GM18505 (cell line): ENCODE data around the gene B2M.

Experiments used
- ATAC-seq: cut with Tn5 transposase; IDR thresholded peaks from one replicate; pipeline ENCODE4 v1.9.1; 2021; ENCODE audit not compliant: unreplicated experiment
- POLR2A ChIP-seq: IDR thresholded peaks from 4 replicates; pipeline ENCODE4 v1.6.1; 2011; ENCODE audit warnings: borderline replicate concordance; ENCODE audit not compliant: insufficient read depth, insufficient read length; ENCODE audit errors: extremely low read depth

Gene B2M

DNA sequence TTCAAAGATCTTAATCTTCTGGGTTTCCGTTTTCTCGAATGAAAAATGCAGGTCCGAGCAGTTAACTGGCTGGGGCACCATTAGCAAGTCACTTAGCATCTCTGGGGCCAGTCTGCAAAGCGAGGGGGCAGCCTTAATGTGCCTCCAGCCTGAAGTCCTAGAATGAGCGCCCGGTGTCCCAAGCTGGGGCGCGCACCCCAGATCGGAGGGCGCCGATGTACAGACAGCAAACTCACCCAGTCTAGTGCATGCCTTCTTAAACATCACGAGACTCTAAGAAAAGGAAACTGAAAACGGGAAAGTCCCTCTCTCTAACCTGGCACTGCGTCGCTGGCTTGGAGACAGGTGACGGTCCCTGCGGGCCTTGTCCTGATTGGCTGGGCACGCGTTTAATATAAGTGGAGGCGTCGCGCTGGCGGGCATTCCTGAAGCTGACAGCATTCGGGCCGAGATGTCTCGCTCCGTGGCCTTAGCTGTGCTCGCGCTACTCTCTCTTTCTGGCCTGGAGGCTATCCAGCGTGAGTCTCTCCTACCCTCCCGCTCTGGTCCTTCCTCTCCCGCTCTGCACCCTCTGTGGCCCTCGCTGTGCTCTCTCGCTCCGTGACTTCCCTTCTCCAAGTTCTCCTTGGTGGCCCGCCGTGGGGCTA lies at the start of gene B2M, which contains the start of gene PATL2:
B2M (plus strand) TSS at position 422 of the 647 bp plus-strand sequence; CDS start at position 452, 30 bp downstream.
PATL2 (minus strand) TSS at position 228 of the 647 bp plus-strand sequence. CDS start 34,833 bp downstream, outside the sequence.
- peak; percentile 78 for ATAC-seq
- TF ChIP-seq POLR2A, result peak; percentile 100

DNA sequence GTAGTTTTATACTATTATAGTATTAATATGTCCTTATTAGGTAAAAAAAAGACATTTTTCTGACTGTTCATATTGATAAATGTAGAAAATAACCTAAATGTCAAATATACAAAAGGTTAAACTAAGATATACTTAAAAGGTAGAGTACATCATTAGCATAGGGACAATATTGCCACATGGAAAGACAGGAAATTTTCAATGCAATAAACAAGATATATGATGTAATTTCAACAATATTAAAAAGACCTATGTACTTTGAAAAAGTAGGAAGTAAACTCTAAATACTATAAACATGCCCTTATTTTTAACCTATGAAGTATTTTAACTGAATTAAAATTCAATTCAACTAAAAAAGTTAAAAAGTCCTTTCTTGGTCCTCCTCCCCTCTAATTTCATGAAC lies 49.7 kb upstream of the B2M start:
- no peak for TF ChIP-seq POLR2A
- ATAC-seq, result no peak

GRCh38 chr15:44662478-44663409 lies 48.6 kb upstream of the B2M start:
- ATAC-seq, result peak; percentile 53
- no peak for TF ChIP-seq POLR2A

DNA sequence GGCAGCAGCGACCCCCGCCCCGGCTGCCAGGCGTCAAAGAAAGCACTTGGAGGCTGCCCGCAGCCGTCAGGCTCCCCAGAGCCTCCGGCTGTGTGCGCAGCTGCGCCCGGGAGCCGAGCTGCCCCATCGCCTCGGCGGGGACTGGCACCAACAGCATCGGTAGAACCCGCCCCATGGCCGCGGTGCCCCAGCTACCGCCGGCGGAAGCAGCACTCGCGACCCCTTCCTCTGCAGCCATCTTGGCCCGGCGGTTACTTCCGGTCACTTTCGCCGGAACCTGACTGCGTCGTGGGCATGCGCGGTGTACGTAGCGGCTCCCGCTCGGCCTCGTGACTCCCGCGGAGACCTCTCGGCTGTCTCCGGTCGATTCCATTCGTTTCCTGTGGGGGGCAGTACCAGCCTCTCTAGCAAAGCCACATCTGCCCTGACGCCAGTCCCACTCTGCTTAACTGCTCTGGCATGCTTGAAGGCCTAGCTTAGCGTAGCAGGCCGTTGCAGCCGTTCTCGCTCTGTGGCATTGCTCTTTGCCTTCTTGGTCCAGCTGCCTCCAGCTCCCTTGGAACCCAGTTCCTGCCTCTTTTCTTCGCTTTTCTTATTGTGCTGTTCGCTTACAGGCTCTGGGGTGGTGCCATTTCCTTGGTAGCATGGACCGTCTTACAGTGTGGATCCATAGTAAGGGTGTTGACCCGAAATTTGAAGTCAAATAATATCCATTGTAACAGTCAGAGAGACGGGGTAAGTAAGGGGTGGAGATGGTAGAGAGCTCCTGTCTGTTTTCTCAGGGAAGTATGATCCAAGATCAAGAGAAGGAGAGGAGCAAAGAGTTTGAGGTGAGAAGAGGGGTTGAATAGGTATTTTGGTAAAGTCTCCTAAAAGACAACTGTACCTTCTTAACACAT lies 47.7 kb upstream of the B2M start, which contains the start of gene SPG11:
SPG11 (minus strand) TSS at position 253 of the 899 bp plus-strand sequence; CDS start at position 238, 15 bp downstream.
- ATAC-seq, result peak; percentile 73
- peak; percentile 97 for TF ChIP-seq POLR2A

GRCh38 chr15:44666210-44667038 lies 44.9 kb upstream of the B2M start:
- no peak for ATAC-seq

DNA sequence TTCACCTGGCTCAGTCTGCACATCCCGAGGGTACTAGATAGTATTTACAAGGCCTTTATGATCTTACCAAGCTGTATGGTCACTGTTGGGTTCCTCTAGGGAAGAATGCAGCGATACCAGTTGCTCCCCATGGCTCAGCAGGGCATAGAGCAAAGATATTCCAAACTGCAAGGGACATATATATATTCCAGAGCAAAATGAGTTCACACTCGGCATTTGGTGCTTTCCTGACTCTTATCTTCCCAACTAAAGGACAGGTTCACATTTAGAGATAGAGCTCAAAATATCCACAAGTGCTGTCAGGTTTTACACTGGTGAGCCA lies 44.3 kb upstream of the B2M start:
- no peak for TF ChIP-seq POLR2A
- ATAC-seq, result no peak

More at GRCh38 chr15:44666210-44667038, 44.9 kb upstream of the B2M start:
- peak; percentile 26 for TF ChIP-seq POLR2A

DNA sequence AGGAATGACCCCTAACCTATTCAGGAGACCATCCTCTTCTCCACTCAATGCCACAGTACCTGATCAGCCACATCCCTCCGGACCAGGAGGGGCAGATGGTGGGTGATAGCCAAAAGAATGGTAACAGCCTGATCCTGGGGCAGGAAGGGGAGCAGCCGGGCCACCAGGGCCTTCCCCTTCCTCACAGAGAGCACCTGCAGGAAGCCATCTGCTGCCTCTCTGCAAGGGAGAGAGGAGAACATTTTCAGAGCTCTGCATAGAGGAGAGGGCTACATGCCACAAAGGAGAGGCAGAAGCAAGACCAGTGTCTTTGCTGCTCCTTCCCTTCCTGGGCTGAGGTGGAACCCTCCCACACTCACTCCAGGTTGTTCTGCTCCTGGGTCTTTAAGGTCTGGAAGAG lies 42.4 kb upstream of the B2M start:
- no peak for ATAC-seq

GRCh38 chr15:44670087-44670950 lies 41.0 kb upstream of the B2M start:
- ATAC-seq, result no peak
- TF ChIP-seq POLR2A, result no peak

More for the DNA sequence above, 42.4 kb upstream of the B2M start:
- no peak for TF ChIP-seq POLR2A

GRCh38 chr15:44673639-44674038 lies 37.7 kb upstream of the B2M start:
- ATAC-seq, result no peak
- no peak for TF ChIP-seq POLR2A

DNA sequence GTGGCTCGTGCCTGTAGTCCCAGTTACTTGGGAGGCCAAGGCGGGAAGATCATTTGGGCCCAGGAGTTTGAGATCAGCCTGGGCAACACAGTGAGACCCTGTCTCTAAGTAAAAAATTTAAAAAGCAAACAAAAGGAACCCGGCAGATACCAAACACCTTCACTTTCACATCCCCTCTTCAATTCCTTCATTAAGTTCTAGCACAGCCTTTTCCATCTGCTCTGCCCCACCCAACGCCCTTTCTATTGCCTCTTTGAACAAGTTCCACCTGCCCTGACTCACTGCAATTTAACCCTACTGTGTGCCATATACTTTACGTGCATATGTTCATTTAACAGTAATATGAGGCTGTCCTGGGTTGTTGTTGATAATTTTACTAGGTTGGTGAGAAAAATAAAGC lies 35.4 kb upstream of the B2M start:
- no peak for TF ChIP-seq POLR2A
- no peak for ATAC-seq

DNA sequence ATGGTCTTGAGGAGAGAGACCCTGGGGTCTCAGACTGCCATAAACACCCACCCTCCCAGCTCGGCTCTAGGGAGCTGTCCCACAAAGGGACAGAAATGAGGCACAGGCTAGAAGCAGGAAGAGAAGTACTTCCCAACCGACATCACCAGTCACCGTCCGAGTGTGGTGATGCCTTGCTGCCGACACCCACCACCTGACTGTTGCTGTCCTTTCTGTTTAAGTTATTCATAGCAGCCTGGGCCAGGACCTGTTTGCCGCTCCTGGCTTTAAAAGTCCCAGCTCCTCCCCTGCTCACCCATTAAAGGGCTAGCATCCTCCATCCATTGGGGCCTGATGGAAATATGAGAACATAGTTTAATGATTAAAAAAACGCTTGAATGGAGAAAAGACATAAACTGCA lies 34.6 kb upstream of the B2M start:
- no peak for ATAC-seq
- peak; percentile 55 for TF ChIP-seq POLR2A
